Parathyroid adenoma (tissue), 2 donors: Measurements from ENCODE around the gene JAK3.

Source experiments
- H2AFZ ChIP-seq: fragments of 300-600 bp; sonication (generic); one replicate; pipeline ENCODE4 v1.7.0; 2017; ENCODE audit warnings: antibody characterized with exemption, mild to moderate bottlenecking
- H3K27ac ChIP-seq: fragments of 300-600 bp; sonication (generic); one replicate; pipeline ENCODE4 v1.7.0; 2017
- H3K27me3 ChIP-seq: fragments of 300-600 bp; sonication (generic); one replicate; pipeline ENCODE4 v1.7.0; 2017; ENCODE audit warnings: low read length; ENCODE audit not compliant: control insufficient read depth, insufficient read depth
- H3K36me3 ChIP-seq: fragments of 300-600 bp; sonication (generic); one replicate; pipeline ENCODE4 v1.7.0; 2017; ENCODE audit warnings: low read length; ENCODE audit not compliant: control insufficient read depth, insufficient read depth
- H3K4me1 ChIP-seq: fragments of 300-600 bp; sonication (generic); one replicate; pipeline ENCODE4 v1.7.0; 2017; ENCODE audit warnings: control low read depth
- H3K4me2 ChIP-seq: fragments of 300-600 bp; sonication (generic); one replicate; pipeline ENCODE4 v1.7.0; 2017; ENCODE audit warnings: low read length
- H3K4me3 ChIP-seq: fragments of 300-600 bp; sonication (generic); one replicate; pipeline ENCODE4 v1.7.0; 2017; ENCODE audit warnings: low read depth, low read length
- H3K79me2 ChIP-seq: fragments of 300-600 bp; sonication (generic); one replicate; pipeline ENCODE4 v1.7.0; 2017; ENCODE audit warnings: control low read depth
- H3K9ac ChIP-seq: fragments of 300-600 bp; sonication (generic); one replicate; pipeline ENCODE4 v1.7.0; 2017; ENCODE audit warnings: mild to moderate bottlenecking
- H3K9me3 ChIP-seq: fragments of 300-600 bp; sonication (generic); one replicate; pipeline ENCODE4 v1.7.0; 2017; ENCODE audit warnings: low read length; ENCODE audit not compliant: control insufficient read depth
- CTCF ChIP-seq: fragments of 300-600 bp; sonication (generic); IDR thresholded peaks from one replicate; pipeline ENCODE4 v1.7.0; 2017; ENCODE audit warnings: antibody characterized with exemption, mild to moderate bottlenecking
- donor health status: primary hyperparathyroidism.

The JAK3 gene

GRCh38 chr19:17855280-17856152 lies 7.7 kb upstream of the JAK3 start:
- no peak overlapping the region for H3K9ac ChIP-seq
- H3K4me1 ChIP-seq = no peaks in the 10 kb centered on the region
- no peak overlapping the region for H3K4me3 ChIP-seq
- H3K79me2 ChIP-seq = peaks cover 8% of the 10 kb centered on the region
- H3K36me3 ChIP-seq = no peaks in the 10 kb centered on the region
- TF ChIP-seq CTCF = peak; percentile 97
- peak overlapping the region; percentile 48 for H2AFZ ChIP-seq
- no peak overlapping the region for H3K4me2 ChIP-seq
- no peaks in the 10 kb centered on the region for H3K27me3 ChIP-seq
- H3K9me3 ChIP-seq = no peaks in the 10 kb centered on the region
- H3K27ac ChIP-seq = no peak overlapping the region

GRCh38 chr19:17854061-17854460 lies 6.3 kb upstream of the JAK3 start:
- no peak overlapping the region for H3K9ac ChIP-seq
- H3K36me3 ChIP-seq = no peaks in the 10 kb centered on the region
- no peaks in the 10 kb centered on the region for H3K9me3 ChIP-seq
- TF ChIP-seq CTCF = no peak
- H3K27me3 ChIP-seq = no peaks in the 10 kb centered on the region
- H3K4me3 ChIP-seq = no peak overlapping the region
- H3K79me2 ChIP-seq = no peaks in the 10 kb centered on the region
- H2AFZ ChIP-seq = no peak overlapping the region
- H3K4me1 ChIP-seq = no peaks in the 10 kb centered on the region
- no peak overlapping the region for H3K4me2 ChIP-seq
- no peak overlapping the region for H3K27ac ChIP-seq

GRCh38 chr19:17848595-17849292 lies 962 bp upstream of the JAK3 start:
- no peaks in the 10 kb centered on the region for H3K4me1 ChIP-seq
- no peak overlapping the region for H3K27ac ChIP-seq
- H3K4me3 ChIP-seq = no peak overlapping the region
- H3K9me3 ChIP-seq = no peaks in the 10 kb centered on the region
- no peak overlapping the region for H2AFZ ChIP-seq
- no peaks in the 10 kb centered on the region for H3K27me3 ChIP-seq
- no peak for TF ChIP-seq CTCF
- no peak overlapping the region for H3K9ac ChIP-seq
- no peaks in the 10 kb centered on the region for H3K79me2 ChIP-seq
- H3K4me2 ChIP-seq = no peak overlapping the region
- no peaks in the 10 kb centered on the region for H3K36me3 ChIP-seq

GRCh38 chr19:17846146-17846545 lies 1.6 kb downstream of the JAK3 start:
- Histone ChIP-seq H3K9me3 (no peaks in the 10 kb centered on the region), H2AFZ (no peak overlapping the region), H3K4me1 (no peaks in the 10 kb centered on the region), H3K4me2 (no peak overlapping the region), H3K79me2 (no peaks in the 10 kb centered on the region), H3K9ac (no peak overlapping the region), H3K27ac (no peak overlapping the region), H3K36me3 (no peaks in the 10 kb centered on the region), H3K27me3 (no peaks in the 10 kb centered on the region), H3K4me3 (no peak overlapping the region)
- TF ChIP-seq CTCF = no peak
